ENCODE results near the gene ENG. TPM values are rescaled to one million over a fixed set of nuclear protein-coding genes. Genes with fewer than 3 reads are reported as not detected.

ENG gene
- total and polyA plus RNA-seq, 2 experiments from 2014 or later = 1.4 to 2.6 TPM

- H3K4me3 Mint-ChIP-seq = no peak overlapping the region
- Histone ChIP-seq H3K79me2 (replicated peaks; ENCODE audit: insufficient read depth) (no peaks in the 10 kb centered on the region), H4K20me1 (replicated peaks; ENCODE audit: insufficient read depth) (peaks cover 9% of the 10 kb centered on the region), H3K36me3 (ENCODE audit: insufficient read depth) (peaks cover 26% of the 10 kb centered on the region), H3K9me2 (ENCODE audit: insufficient read depth) (no peaks in the 10 kb centered on the region), H3K27me3 (ENCODE audit: insufficient read depth) (no peaks in the 10 kb centered on the region), H3K4me2 (no peak overlapping the region), H3F3A (replicated peaks; ENCODE audit: low read depth) (0 out of 2 replicates have a peak, but pooled peaks cover 5% of the 10 kb centered on the region), H2AFZ (no peak overlapping the region), H3K4me3 (no peak overlapping the region), H3K4me1 (ENCODE audit: insufficient read depth) (no peaks in the 10 kb centered on the region), H3K27ac (ENCODE audit: low read depth) (no peak overlapping the region)
- ATAC-seq (no peak), DNase-seq (ENCODE audit: low spot score) (no peak)
- H3K27ac Mint-ChIP-seq = no peak overlapping the region
- peaks cover 7% of the 10 kb centered on the region; the same call in 2 of the 3 replicates for H3K4me1 Mint-ChIP-seq
- peaks cover 15% of the 10 kb centered on the region for H3K27me3 Mint-ChIP-seq (ENCODE audit: insufficient read depth, low read depth, poor library complexity)
- H3K9me3 Mint-ChIP-seq = no peaks in the 10 kb centered on the region
- H3K36me3 Mint-ChIP-seq (ENCODE audit: low read depth) = peaks cover 62% of the 10 kb centered on the region
- TF ChIP-seq STAT1 (IDR thresholded peaks at IDR 0.05; ENCODE audit: unreplicated experiment) (no peak), EZH2 (IDR thresholded peaks at IDR 0.05; ENCODE audit: low read depth, unreplicated experiment) (no peak), POLR2AphosphoS5 (IDR thresholded peaks at IDR 0.05; ENCODE audit: low read depth) (no peak), EZH2phosphoT487 (IDR thresholded peaks at IDR 0.05; ENCODE audit: unreplicated experiment) (no peak)
- TF ChIP-seq, protein P1, sequence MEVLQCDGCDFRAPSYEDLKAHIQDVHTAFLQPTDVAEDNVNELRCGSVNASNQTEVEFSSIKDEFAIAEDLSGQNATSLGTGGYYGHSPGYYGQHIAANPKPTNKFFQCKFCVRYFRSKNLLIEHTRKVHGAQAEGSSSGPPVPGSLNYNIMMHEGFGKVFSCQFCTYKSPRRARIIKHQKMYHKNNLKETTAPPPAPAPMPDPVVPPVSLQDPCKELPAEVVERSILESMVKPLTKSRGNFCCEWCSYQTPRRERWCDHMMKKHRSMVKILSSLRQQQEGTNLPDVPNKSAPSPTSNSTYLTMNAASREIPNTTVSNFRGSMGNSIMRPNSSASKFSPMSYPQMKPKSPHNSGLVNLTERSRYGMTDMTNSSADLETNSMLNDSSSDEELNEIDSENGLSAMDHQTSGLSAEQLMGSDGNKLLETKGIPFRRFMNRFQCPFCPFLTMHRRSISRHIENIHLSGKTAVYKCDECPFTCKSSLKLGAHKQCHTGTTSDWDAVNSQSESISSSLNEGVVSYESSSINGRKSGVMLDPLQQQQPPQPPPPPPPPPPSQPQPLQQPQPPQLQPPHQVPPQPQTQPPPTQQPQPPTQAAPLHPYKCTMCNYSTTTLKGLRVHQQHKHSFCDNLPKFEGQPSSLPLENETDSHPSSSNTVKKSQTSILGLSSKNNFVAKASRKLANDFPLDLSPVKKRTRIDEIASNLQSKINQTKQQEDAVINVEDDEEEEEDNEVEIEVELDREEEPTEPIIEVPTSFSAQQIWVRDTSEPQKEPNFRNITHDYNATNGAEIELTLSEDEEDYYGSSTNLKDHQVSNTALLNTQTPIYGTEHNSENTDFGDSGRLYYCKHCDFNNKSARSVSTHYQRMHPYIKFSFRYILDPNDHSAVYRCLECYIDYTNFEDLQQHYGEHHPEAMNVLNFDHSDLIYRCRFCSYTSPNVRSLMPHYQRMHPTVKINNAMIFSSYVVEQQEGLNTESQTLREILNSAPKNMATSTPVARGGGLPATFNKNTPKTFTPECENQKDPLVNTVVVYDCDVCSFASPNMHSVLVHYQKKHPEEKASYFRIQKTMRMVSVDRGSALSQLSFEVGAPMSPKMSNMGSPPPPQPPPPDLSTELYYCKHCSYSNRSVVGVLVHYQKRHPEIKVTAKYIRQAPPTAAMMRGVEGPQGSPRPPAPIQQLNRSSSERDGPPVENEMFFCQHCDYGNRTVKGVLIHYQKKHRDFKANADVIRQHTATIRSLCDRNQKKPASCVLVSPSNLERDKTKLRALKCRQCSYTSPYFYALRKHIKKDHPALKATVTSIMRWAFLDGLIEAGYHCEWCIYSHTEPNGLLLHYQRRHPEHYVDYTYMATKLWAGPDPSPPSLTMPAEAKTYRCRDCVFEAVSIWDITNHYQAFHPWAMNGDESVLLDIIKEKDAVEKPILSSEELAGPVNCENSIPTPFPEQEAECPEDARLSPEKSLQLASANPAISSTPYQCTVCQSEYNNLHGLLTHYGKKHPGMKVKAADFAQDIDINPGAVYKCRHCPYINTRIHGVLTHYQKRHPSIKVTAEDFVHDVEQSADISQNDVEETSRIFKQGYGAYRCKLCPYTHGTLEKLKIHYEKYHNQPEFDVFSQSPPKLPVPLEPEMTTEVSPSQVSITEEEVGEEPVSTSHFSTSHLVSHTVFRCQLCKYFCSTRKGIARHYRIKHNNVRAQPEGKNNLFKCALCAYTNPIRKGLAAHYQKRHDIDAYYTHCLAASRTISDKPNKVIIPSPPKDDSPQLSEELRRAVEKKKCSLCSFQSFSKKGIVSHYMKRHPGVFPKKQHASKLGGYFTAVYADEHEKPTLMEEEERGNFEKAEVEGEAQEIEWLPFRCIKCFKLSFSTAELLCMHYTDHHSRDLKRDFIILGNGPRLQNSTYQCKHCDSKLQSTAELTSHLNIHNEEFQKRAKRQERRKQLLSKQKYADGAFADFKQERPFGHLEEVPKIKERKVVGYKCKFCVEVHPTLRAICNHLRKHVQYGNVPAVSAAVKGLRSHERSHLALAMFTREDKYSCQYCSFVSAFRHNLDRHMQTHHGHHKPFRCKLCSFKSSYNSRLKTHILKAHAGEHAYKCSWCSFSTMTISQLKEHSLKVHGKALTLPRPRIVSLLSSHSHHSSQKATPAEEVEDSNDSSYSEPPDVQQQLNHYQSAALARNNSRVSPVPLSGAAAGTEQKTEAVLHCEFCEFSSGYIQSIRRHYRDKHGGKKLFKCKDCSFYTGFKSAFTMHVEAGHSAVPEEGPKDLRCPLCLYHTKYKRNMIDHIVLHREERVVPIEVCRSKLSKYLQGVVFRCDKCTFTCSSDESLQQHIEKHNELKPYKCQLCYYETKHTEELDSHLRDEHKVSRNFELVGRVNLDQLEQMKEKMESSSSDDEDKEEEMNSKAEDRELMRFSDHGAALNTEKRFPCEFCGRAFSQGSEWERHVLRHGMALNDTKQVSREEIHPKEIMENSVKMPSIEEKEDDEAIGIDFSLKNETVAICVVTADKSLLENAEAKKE (CRISPR knock-in tag; IDR thresholded peaks at IDR 0.05) = no peak
These were observed 35.6 kb upstream of the ENG start for GRCh38 chr9:127890053-127890452.

- H3K27me3 ChIP-seq (ENCODE audit: insufficient read depth) = no peaks in the 10 kb centered on the region
- no peaks in the 10 kb centered on the region for H3K9me2 ChIP-seq (ENCODE audit: insufficient read depth)
- H3K4me2 ChIP-seq = no peak overlapping the region
- Mint-ChIP-seq H3K27me3 (ENCODE audit: insufficient read depth, low read depth, poor library complexity) (peaks cover 22% of the 10 kb centered on the region), H3K36me3 (ENCODE audit: low read depth) (peaks cover 39% of the 10 kb centered on the region), H3K27ac (no peak overlapping the region), H3K9me3 (no peaks in the 10 kb centered on the region), H3K4me1 (peaks cover 15% of the 10 kb centered on the region; the same call in 2 of the 3 replicates), H3K4me3 (no peak overlapping the region)
- DNase-seq (ENCODE audit: low spot score) (no peak), ATAC-seq (peak; percentile 24; the same call in 2 of the 3 replicates)
- peaks cover 7% of the 10 kb centered on the region for H3K36me3 ChIP-seq (ENCODE audit: insufficient read depth)
- peaks cover 9% of the 10 kb centered on the region for H4K20me1 ChIP-seq (replicated peaks; ENCODE audit: insufficient read depth)
- H3K79me2 ChIP-seq (replicated peaks; ENCODE audit: insufficient read depth) = no peaks in the 10 kb centered on the region
- no peak overlapping the region for H3K27ac ChIP-seq (ENCODE audit: low read depth)
- no peaks in the 10 kb centered on the region for H3K4me1 ChIP-seq (ENCODE audit: insufficient read depth)
- H2AFZ ChIP-seq = no peak overlapping the region
- H3F3A ChIP-seq (replicated peaks; ENCODE audit: low read depth) = 0 out of 2 replicates have a peak, but pooled peaks cover 6% of the 10 kb centered on the region
- no peak overlapping the region for H3K4me3 ChIP-seq
- TF ChIP-seq STAT1 (IDR thresholded peaks at IDR 0.05; ENCODE audit: unreplicated experiment) (no peak), JUNB (IDR thresholded peaks at IDR 0.05; ENCODE audit: unreplicated experiment) (no peak), CTCF (conservative IDR thresholded peaks at IDR 0.05; ENCODE audit: low read depth in 2 of 2) (no peak), ZNF114 (CRISPR knock-in tag; IDR thresholded peaks at IDR 0.05) (no peak), EZH2 (IDR thresholded peaks at IDR 0.05; ENCODE audit: low read depth, unreplicated experiment) (no peak), NANOG (IDR thresholded peaks at IDR 0.05; ENCODE audit: borderline replicate concordance) (no peak), EZH2phosphoT487 (IDR thresholded peaks at IDR 0.05; ENCODE audit: unreplicated experiment) (no peak)
These were observed 33.3 kb upstream of the ENG start for GRCh38 chr9:127887792-127888191.

All from GM23338 (cell line).